Measurements from ENCODE around the gene SARDH.

DNA sequence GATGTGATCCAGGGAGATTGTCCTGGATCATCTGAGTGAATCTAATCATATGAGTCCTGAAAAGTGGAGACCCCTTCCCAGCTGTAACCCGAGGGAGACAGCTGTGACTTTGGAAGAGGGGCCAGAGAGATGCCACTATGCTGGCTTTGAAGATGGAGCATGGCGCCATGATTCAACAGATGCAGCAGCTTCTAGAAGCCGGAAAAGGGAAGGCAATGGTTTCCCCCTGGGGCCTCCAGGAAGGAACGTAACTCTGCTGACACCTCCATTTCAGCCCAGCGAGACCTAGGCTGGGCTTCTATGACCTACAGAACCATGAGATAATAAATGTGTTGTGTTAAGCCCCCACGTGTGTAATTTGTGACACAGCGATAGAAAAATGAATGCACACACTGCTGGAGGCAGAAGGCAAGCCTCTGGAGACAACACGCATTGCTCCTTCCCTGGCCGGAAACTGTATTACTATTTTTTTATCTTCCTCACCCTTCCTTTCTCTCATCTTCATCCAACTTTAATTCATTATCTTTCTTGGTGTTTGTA, 16.6 kb upstream of the SARDH start:
- TF ChIP-seq CTCF (IDR thresholded peaks at IDR 0.05; ENCODE audit: low read length): no peak
- no peak for TF ChIP-seq EZH2 (optimal IDR thresholded peaks at IDR 0.05; ENCODE audit: low read depth, low read length)
